NCI-H2107 treated with DMSO at 0.1 percent for 48 hours (cell line): ENCODE data around the gene GORASP1.

Experiments used
- DNase-seq: peaks from one replicate; lab custom pipeline; 2025; ENCODE audit not compliant: unreplicated experiment; lab: John Stamatoyannopoulos, UW

The GORASP1 gene

GRCh38 chr3:39141171-39141995, 34.0 kb upstream of the GORASP1 start:
- no peak for DNase-seq

GRCh38 chr3:39140341-39140971, 33.0 kb upstream of the GORASP1 start:
- no peak for DNase-seq

- DNase-seq: no peak
Measured at GRCh38 chr3:39139442-39139841, 32.0 kb upstream of the GORASP1 start.

GRCh38 chr3:39138804-39139415, 31.5 kb upstream of the GORASP1 start:
- DNase-seq: no peak

- no peak for DNase-seq
Measured at GRCh38 chr3:39137991-39138803, 30.8 kb upstream of the GORASP1 start.

- DNase-seq: no peak
Measured at GRCh38 chr3:39137435-39137936, 30.1 kb upstream of the GORASP1 start.

GRCh38 chr3:39136533-39137434, 29.4 kb upstream of the GORASP1 start:
- DNase-seq: no peak

GRCh38 chr3:39135170-39135805, 27.9 kb upstream of the GORASP1 start:
- DNase-seq: no peak

GRCh38 chr3:39134305-39134704, 26.9 kb upstream of the GORASP1 start:
- no peak for DNase-seq

- DNase-seq: no peak
Measured at GRCh38 chr3:39133822-39134221, 26.4 kb upstream of the GORASP1 start.

- no peak for DNase-seq
Measured at GRCh38 chr3:39133093-39133490, 25.7 kb upstream of the GORASP1 start.

- no peak for DNase-seq
Measured at GRCh38 chr3:39132096-39133092, 25.0 kb upstream of the GORASP1 start.

- DNase-seq: no peak
Measured at GRCh38 chr3:39130693-39131265, 23.4 kb upstream of the GORASP1 start.

GRCh38 chr3:39130026-39130425, 22.6 kb upstream of the GORASP1 start:
- DNase-seq: no peak

- DNase-seq: no peak
Measured at GRCh38 chr3:39128951-39129350, 21.5 kb upstream of the GORASP1 start.

GRCh38 chr3:39127908-39128304, 20.5 kb upstream of the GORASP1 start:
- no peak for DNase-seq

- DNase-seq: no peak
Measured at GRCh38 chr3:39127269-39127907, 20.0 kb upstream of the GORASP1 start.
